Measurements from ENCODE around the gene TRPM3. TPM values are rescaled to one million over a fixed set of nuclear protein-coding genes. Genes with fewer than 3 reads are reported as not detected.
"Not testable (repeated sequence)": the region's sequence is repeated elsewhere in the genome, so short reads cannot be mapped to it uniquely, and the experiment has no call there.

The TRPM3 gene
- total RNA-seq, 1 donor from 2014 or later = not detected

DNA sequence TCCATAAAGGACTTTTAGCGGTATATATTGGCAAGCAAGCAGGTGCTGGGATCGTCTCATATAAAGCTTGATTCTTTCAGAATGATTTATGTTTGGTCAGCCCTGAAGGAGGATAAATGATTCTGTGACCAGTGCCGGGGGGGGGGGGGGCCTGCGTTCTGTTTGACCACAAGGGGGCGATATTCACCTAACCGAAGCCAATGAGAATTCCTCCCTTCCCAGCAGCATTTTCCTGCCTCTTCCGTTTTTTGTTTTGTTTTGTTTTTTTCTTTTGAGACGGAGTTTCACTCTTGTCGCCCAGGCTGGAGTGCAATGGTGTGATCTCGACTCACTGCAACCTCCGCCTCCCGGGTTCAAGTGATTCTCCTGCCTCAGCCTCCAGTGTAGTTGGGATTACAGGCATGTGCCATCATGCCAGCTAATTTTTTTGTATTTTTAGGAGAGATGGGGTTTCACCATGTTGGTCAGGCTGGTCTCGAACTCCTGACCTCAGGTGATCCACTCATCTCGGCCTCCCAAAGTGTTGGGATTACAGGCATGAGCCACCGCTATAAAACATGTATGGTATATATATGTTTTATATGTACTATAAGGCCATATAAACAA lies 492.2 kb downstream of the TRPM3 start:
- H3K27ac Mint-ChIP-seq; DNase-seq; intact Hi-C loops (cut with micrococcal nuclease); H3K4me3 Mint-ChIP-seq; H3K9me3 Mint-ChIP-seq; H3K27me3 Mint-ChIP-seq; H3K4me1 Mint-ChIP-seq; H3K36me3 Mint-ChIP-seq (ENCODE audit: low read depth): not testable (repeated sequence)

DNA sequence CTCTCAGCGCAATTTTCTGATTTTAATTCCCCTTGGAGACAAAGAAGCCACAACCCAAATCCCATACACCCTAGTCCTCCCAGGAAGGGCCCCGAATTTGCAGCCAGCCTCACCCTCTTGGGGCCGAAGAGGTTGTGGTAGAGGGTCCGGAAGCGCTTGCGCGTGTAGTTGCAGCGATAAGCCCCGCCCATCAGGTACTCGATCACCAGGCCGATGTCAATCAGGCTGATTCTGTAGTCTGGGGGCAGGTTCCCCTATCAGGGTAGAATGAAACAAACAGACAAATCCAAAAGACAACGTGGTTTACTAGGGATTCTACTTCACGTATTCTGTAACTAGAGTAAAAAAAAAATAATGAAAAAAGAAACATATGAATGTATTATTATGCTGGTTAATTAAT lies 496.3 kb downstream of the TRPM3 start:
- H3K27ac Mint-ChIP-seq = no peak overlapping the region
- H3K36me3 Mint-ChIP-seq (ENCODE audit: low read depth) = no peaks in the 10 kb centered on the region
- DNase-seq = no peak
- H3K4me1 Mint-ChIP-seq = no peaks in the 10 kb centered on the region
- peaks cover 5% of the 10 kb centered on the region for H3K27me3 Mint-ChIP-seq
- H3K4me3 Mint-ChIP-seq = no peak overlapping the region
- no peaks in the 10 kb centered on the region for H3K9me3 Mint-ChIP-seq
- intact Hi-C loops (cut with micrococcal nuclease) = no loop called here

DNA sequence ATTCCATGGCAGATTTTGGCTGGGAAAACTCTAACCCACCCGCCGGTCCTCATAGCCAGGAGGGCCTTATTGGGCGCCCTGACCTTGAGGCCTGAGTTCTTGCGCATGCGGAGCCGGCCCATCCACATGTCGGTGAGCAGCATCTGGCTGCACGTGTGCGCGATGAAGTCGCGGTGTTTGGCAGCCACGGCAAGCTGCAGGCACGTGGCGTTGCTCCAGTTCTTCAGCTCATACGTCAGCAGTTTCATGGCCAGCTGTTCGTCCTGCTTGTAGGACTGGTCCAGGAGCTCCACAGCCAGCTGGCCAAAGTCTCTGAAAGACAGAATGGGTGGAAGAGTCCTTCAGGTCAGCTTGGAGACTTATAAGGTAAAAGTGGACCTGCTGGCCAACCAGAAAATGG lies 502.6 kb downstream of the TRPM3 start:
- intact Hi-C loops (cut with micrococcal nuclease) = no loop called here
- no peak overlapping the region for H3K27ac Mint-ChIP-seq
- peaks cover 5% of the 10 kb centered on the region for H3K27me3 Mint-ChIP-seq
- no peaks in the 10 kb centered on the region for H3K9me3 Mint-ChIP-seq
- H3K4me3 Mint-ChIP-seq = no peak overlapping the region
- H3K4me1 Mint-ChIP-seq = no peaks in the 10 kb centered on the region
- no peaks in the 10 kb centered on the region for H3K36me3 Mint-ChIP-seq (ENCODE audit: low read depth)
- DNase-seq = no peak

DNA sequence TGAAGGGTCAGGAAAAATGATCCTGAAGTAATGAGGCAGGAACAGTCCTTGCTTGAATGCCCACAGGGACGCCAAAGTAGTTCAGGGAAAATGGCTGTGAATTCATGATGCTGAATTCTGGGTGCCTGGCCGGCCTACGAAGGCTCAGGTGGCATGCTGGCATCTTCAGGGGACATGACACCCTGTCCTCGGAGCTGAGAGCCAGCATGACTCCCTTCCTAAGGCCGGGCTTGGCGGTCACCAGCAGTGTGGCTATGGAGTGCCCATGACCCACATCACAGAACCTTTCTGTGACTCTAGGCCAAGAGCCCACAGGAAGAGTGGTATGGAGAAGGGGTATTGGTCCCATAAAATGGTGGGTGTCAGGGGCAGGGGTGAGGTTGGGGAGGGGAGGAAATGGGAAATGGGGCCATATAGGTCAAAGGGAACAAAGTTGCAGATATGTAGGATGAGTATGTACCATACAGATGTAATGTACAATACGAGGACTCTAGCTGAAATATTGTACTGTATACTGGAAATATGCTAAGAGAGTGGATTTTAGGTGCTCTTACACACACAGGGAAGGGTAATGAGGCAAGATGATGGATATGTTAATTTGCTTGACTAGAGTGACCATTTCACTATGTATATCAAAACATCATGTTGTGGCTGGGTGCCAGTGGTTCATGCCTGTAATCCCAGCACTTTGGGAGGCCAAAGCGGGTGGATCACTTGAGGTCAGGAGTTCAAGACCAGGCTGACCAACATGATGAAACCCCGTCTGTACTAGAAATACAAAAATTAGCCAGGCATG lies 504.2 kb downstream of the TRPM3 start:
- no peaks in the 10 kb centered on the region for H3K4me1 Mint-ChIP-seq
- intact Hi-C loops (cut with micrococcal nuclease) = no loop called here
- H3K4me3 Mint-ChIP-seq = no peak overlapping the region
- H3K36me3 Mint-ChIP-seq (ENCODE audit: low read depth) = no peaks in the 10 kb centered on the region
- H3K27ac Mint-ChIP-seq = no peak overlapping the region
- H3K9me3 Mint-ChIP-seq = no peaks in the 10 kb centered on the region
- H3K27me3 Mint-ChIP-seq = peaks cover 12% of the 10 kb centered on the region
- DNase-seq = no peak

DNA sequence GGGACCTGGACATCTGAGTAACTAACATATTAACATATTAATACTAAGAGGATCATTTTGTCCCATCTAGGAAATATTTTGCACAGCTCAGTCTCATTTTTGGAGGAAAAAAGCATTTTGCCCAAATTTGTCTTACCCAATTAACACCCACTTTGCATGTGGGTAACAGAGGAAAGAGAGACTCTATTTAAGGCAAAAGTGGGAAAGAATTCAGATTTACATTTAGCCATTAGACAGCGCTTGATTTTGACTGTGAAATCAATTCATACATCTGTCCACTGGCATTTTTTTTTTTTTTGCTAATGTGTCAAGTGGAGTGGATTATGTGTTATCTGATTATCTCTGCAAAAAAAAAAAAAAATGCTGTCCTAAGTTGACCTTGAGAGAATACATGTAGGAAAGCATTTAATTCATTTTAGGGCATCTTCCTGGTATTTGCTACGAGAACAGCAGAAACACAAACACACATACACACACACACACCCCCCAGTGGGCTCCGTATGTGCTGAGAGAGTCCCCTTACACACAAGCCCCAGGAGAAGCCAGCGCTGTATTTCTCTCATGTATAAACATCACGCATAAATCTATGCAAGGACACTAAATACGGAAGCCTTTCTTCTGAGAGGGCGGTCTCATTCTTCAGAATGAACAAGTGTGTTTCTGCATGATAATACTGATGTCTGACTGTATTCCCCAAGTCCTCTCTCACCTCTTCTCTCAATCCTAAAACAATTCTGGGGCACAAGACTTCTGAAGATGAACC lies 505.0 kb downstream of the TRPM3 start:
- intact Hi-C loops (cut with micrococcal nuclease) = no loop called here
- Mint-ChIP-seq H3K27ac (no peak overlapping the region), H3K36me3 (ENCODE audit: low read depth) (no peaks in the 10 kb centered on the region), H3K4me3 (no peak overlapping the region), H3K27me3 (peaks cover 14% of the 10 kb centered on the region), H3K4me1 (no peaks in the 10 kb centered on the region), H3K9me3 (no peaks in the 10 kb centered on the region)
- no peak for DNase-seq

DNA sequence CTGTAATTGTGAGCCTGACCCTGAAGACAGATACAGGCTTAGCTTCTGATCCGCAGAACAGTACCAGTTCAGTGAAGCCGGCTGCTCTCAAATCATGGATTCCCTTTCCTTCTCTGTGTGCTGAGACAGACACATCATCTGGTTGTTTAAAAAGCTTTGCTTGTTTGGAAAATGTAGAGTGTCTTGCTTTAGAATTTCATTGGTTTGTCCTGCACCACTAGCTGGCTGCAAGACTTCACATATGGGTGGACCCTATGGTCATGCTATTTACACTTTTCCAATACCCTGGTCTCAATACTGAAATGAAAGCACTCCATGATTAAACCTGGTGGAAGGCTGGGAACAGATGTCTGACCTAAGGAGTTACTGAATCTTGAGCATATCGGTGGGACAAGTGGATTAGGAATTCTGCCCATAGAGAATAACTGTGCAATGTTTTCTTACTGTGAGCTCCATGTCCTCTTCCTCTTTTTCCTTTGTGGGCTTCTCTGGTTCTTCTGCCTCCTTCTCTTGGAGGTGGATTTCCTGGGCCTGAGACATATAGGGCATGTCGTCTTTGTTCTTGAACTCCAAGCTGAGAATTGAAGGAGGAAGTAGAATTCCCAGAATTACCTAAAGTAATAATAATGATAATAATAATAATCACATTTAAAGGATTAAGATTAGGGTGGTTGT lies 505.8 kb downstream of the TRPM3 start:
- Mint-ChIP-seq H3K9me3 (no peaks in the 10 kb centered on the region), H3K27ac (no peak overlapping the region), H3K36me3 (ENCODE audit: low read depth) (no peaks in the 10 kb centered on the region), H3K4me3 (no peak overlapping the region), H3K27me3 (peaks cover 14% of the 10 kb centered on the region), H3K4me1 (no peaks in the 10 kb centered on the region)
- intact Hi-C loops (cut with micrococcal nuclease) = no loop called here
- DNase-seq = no peak

DNA sequence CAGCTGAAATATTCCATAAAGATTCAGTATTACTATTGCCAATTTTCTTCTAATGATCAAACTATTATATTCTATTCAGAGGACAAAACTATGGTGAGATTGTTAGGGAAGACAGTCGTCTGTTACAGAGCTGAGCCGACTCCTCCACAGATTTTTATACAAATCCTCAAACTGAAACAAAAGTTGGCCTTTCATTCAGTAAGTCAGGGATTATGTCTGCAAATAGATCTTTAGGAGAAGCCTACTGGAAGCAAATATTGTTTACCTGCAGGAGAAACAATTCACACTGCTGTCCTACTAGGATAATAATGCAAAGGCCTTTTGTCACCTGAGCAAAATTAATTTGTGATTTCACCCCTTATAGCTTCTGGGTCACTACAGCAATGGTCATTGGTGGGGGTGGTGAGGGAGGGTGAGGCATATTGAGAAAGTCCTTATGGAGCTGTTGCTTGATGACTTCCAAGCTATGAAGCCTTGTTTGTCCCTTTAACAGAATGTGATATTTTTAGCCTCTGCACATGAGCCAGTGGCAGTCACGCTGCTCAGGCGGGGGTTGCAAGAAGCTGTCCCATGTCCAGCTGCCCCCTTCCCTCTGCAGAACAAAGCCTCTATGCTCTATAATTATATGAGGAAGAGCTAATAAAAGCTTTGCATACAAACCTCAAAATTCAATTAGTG lies 506.5 kb downstream of the TRPM3 start:
- Mint-ChIP-seq H3K27me3 (peaks cover 13% of the 10 kb centered on the region), H3K27ac (no peak overlapping the region), H3K36me3 (ENCODE audit: low read depth) (no peaks in the 10 kb centered on the region), H3K4me3 (no peak overlapping the region), H3K9me3 (no peaks in the 10 kb centered on the region), H3K4me1 (no peaks in the 10 kb centered on the region)
- intact Hi-C loops (cut with micrococcal nuclease) = no loop called here
- DNase-seq = no peak

DNA sequence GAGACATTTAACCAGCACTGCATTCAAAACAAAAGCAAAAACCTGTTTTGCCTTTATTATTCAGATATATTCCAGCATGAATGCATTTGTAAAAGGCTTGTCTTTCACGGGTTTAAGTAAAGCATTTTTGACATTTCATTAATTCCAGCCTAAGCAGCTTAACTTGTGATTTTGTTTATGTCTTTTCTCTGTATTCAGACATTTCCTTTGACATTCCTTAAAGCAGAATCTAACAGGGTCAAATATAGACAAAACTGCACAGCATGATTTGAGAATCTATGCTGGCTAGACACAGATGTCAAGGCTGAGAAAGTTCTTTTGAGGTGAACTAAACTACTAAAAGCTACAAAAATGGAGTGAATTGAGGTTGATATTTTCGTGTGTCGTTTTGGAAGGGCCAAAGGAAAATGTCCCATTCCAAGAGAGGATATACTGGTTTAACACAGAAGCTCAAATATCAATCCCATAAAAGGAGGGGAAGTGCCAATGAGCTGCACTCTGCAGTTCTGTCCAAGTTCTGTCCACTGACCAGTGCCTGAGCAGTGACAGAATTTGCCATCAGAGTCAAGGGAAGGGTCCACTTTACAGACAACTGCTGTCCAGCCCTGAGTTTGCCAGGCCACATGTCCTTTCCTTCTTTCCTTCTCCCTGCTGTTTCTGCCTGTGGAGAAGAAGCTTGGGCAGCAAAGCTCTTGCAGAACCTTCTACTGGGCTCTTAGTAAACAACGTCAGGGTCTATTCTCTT lies 508.2 kb downstream of the TRPM3 start:
- intact Hi-C loops (cut with micrococcal nuclease) = no loop called here
- no peak for DNase-seq
- H3K27ac Mint-ChIP-seq = no peak overlapping the region
- no peak overlapping the region for H3K4me3 Mint-ChIP-seq
- no peaks in the 10 kb centered on the region for H3K9me3 Mint-ChIP-seq
- H3K27me3 Mint-ChIP-seq = peaks cover 12% of the 10 kb centered on the region
- no peaks in the 10 kb centered on the region for H3K36me3 Mint-ChIP-seq (ENCODE audit: low read depth)
- H3K4me1 Mint-ChIP-seq = no peaks in the 10 kb centered on the region

DNA sequence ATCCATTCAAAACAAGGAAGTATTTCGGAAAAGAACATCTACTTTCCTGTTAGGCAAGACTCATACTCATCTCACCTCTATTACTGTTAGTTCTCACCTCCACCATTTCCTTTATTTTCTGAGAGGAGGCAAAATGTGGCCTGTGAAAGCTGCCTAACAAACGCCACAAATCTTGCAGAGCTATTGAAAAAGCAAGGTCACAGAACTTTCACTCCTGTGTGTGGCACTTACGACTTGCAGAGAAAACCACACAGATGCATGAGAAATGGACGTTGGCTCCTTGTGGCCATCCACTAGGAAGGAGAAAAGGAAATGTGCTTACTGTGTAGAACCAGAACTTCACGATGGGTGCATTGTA lies 511.2 kb downstream of the TRPM3 start:
- Mint-ChIP-seq H3K27ac (no peak overlapping the region), H3K9me3 (no peaks in the 10 kb centered on the region)
- intact Hi-C loops (cut with micrococcal nuclease) = no loop called here

DNA sequence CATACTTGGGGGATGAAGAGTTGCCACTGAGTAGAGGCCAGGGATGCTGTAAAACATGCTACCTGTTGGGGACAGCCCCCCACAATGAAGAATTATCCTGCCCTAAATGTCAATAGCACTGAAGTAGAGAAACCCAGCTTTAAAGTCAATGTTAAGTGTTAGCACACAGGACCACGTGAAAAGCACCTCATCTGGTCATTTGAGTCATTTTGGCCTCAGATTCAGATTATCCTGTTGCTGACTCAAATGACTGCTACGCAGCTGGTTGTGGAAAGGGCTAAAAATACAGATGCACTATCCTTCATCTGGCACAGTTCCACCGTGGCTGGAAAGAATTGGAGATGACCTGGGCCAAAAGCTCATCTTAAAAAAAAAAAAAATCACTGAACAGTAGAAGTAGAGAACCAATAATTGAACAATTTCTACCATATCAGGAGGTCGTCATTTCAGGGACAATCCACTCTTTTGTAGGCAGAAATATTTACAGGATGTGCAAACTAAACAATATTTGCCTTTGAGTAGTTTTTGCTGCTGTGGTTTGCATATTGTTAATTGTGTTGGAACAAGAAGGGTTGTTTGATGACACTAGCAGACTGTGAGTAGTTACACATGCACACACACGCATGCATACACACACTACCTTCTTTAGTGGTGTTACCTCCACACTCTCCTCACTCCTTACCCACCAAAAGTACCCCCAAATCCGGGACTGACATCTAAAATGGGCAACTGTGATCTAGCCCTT lies 511.7 kb downstream of the TRPM3 start:
- Mint-ChIP-seq H3K4me1 (no peaks in the 10 kb centered on the region), H3K36me3 (ENCODE audit: low read depth) (no peaks in the 10 kb centered on the region), H3K9me3 (no peaks in the 10 kb centered on the region), H3K27me3 (peaks cover 10% of the 10 kb centered on the region), H3K4me3 (no peak overlapping the region), H3K27ac (no peak overlapping the region)
- intact Hi-C loops (cut with micrococcal nuclease) = loop anchor here (10.0 kb wide), 1 partner anchor 355 kb away; the partner anchor contains the start of gene SMC5
- DNase-seq = no peak

More for the DNA sequence above, 511.2 kb downstream of the TRPM3 start:
- no peaks in the 10 kb centered on the region for H3K36me3 Mint-ChIP-seq (ENCODE audit: low read depth)
- H3K4me3 Mint-ChIP-seq = no peak overlapping the region
- peaks cover 10% of the 10 kb centered on the region for H3K27me3 Mint-ChIP-seq
- no peaks in the 10 kb centered on the region for H3K4me1 Mint-ChIP-seq
- DNase-seq = no peak

DNA sequence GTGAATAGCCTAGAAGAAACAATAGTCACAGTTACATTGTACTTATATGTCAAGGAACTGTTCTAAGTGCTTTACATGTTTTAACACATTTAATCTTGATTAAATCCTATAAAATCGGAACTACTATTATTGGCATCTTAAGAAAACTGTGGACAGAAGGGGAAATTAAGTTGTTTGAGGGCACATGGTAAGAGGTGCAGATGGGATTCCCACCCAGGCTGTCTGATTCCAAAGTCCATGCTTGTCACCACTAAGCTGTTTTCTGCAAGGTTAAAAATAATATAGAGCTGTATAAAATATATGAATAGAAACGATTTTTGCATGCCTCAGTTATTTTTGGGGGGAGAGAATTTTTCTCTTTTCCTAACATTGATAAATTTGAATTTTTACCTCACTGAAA lies 512.4 kb downstream of the TRPM3 start:
- H3K4me3 Mint-ChIP-seq = no peak overlapping the region
- no peaks in the 10 kb centered on the region for H3K9me3 Mint-ChIP-seq
- no peak overlapping the region for H3K27ac Mint-ChIP-seq
- no peaks in the 10 kb centered on the region for H3K36me3 Mint-ChIP-seq (ENCODE audit: low read depth)
- H3K4me1 Mint-ChIP-seq = no peaks in the 10 kb centered on the region
- H3K27me3 Mint-ChIP-seq = peaks cover 10% of the 10 kb centered on the region
- intact Hi-C loops (cut with micrococcal nuclease) = loop anchor here (10.0 kb wide), 1 partner anchor 354 kb away; the partner anchor contains the start of gene SMC5
- DNase-seq = no peak

DNA sequence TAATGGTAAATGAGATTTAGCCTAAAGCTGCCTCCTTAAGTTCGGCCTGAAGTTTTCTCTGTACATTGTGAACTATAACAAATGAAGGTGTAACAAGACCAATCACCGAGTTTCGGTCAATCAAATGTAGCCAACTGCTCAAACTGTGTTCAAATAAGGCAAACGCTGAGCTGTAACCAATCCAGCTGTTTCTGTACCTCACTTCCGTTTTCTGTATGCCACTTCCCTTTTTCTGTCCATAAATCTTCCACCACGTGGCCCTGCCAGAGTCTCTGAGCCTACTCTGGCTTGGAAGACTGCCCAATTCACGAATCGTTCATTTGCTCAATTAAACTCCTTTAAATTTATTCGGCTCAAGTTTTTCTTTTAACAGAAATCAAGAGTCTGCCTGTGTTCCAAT lies 513.5 kb downstream of the TRPM3 start:
- Mint-ChIP-seq H3K27ac (no peak overlapping the region), H3K9me3 (no peaks in the 10 kb centered on the region), H3K4me3 (no peak overlapping the region), H3K27me3 (peaks cover 5% of the 10 kb centered on the region), H3K4me1 (no peaks in the 10 kb centered on the region), H3K36me3 (ENCODE audit: low read depth) (no peaks in the 10 kb centered on the region)
- no peak for DNase-seq
- intact Hi-C loops (cut with micrococcal nuclease) = loop anchor here (10.0 kb wide), 1 partner anchor 353 kb away; the partner anchor contains the start of gene SMC5
